ENCODE data around the gene COLQ. TPM values are rescaled to one million over a fixed set of nuclear protein-coding genes. Genes with fewer than 3 reads are reported as not detected.

COLQ gene
- total RNA-seq, 1 experiment from 2014 or later = 0.64 TPM

GRCh38 chr3:15452156-15452555 lies 69.3 kb downstream of the COLQ start:
- intact Hi-C loops (cut with micrococcal nuclease; ENCODE audit: unreplicated experiment) = no loop called here
- no peaks in the 10 kb centered on the region for H3K36me3 ChIP-seq (ENCODE audit: control insufficient read depth, insufficient read depth, low read length)
- H3K27me3 ChIP-seq (ENCODE audit: control insufficient read depth, insufficient read depth, low read length) = no peaks in the 10 kb centered on the region
- no peak for ATAC-seq
- no TSS peak for BruUV-seq (replicated peaks)
- no peak for DNase-seq (ENCODE audit: low read depth, low spot score)
- TF ChIP-seq POLR2AphosphoS5 (IDR thresholded peaks at IDR 0.05; ENCODE audit: low read depth, low read length) = no peak
- TF ChIP-seq TCF7L2 (IDR thresholded peaks at IDR 0.05; ENCODE audit: low read depth, low read length) = no peak
- no peak for TF ChIP-seq REST (IDR thresholded peaks at IDR 0.05; ENCODE audit: insufficient read depth in 1 of 2, low read depth in 2 of 2, low read length in 1 of 2)
- no peak for TF ChIP-seq CTCF (IDR thresholded peaks at IDR 0.05)
- no peak for TF ChIP-seq SIN3A (IDR thresholded peaks at IDR 0.05; ENCODE audit: borderline replicate concordance, insufficient read depth, low read depth, low read length)
- ChIA-PET CTCF (no interaction called here), POLR2A (no interaction called here)
- in situ Hi-C loops (cut with HindIII; ENCODE audit: low pct_unique_long_range_greater_than_20kb, low sequenced_read_pairs) = no loop called here
- H3K9me3 ChIP-seq (ENCODE audit: control insufficient read depth, insufficient read depth, low read depth, low read length) = no peaks in the 10 kb centered on the region
- no peak overlapping the region for H3K4me3 ChIP-seq (ENCODE audit: low read depth in 2 of 2, low read length in 2 of 2)
- no peaks in the 10 kb centered on the region for H3K4me1 ChIP-seq (ENCODE audit: control insufficient read depth, insufficient read depth, low read length)
- H3K27ac ChIP-seq (ENCODE audit: low read length) = no peak overlapping the region

- CTCF ChIA-PET = no interaction called here
- POLR2A ChIA-PET = interaction anchor here (0.6 kb wide), 3 partner anchors 10 to 355 kb away, joined by 3 to 7 read pairs (median 6); no protein-coding TSS in a partner anchor
- H3K36me3 ChIP-seq (ENCODE audit: control insufficient read depth, insufficient read depth, low read length) = no peaks in the 10 kb centered on the region
- ATAC-seq (no peak), DNase-seq (ENCODE audit: low read depth, low spot score) (no peak)
- TF ChIP-seq CTCF (IDR thresholded peaks at IDR 0.05) (no peak), POLR2AphosphoS5 (IDR thresholded peaks at IDR 0.05; ENCODE audit: low read depth, low read length) (no peak), REST (IDR thresholded peaks at IDR 0.05; ENCODE audit: insufficient read depth in 1 of 2, low read depth in 2 of 2, low read length in 1 of 2) (no peak), TCF7L2 (IDR thresholded peaks at IDR 0.05; ENCODE audit: low read depth, low read length) (no peak), SIN3A (IDR thresholded peaks at IDR 0.05; ENCODE audit: borderline replicate concordance, insufficient read depth, low read depth, low read length) (no peak)
- no peak overlapping the region for H3K27ac ChIP-seq (ENCODE audit: low read length)
- no peaks in the 10 kb centered on the region for H3K4me1 ChIP-seq (ENCODE audit: control insufficient read depth, insufficient read depth, low read length)
- no TSS peak for BruUV-seq (replicated peaks)
- no peaks in the 10 kb centered on the region for H3K27me3 ChIP-seq (ENCODE audit: control insufficient read depth, insufficient read depth, low read length)
- intact Hi-C loops (cut with micrococcal nuclease; ENCODE audit: unreplicated experiment) (no loop called here), in situ Hi-C loops (cut with HindIII; ENCODE audit: low pct_unique_long_range_greater_than_20kb, low sequenced_read_pairs) (no loop called here)
- no peak overlapping the region for H3K4me3 ChIP-seq (ENCODE audit: low read depth in 2 of 2, low read length in 2 of 2)
- H3K9me3 ChIP-seq (ENCODE audit: control insufficient read depth, insufficient read depth, low read depth, low read length) = no peaks in the 10 kb centered on the region
Observed at GRCh38 chr3:15451216-15452113, 70.0 kb downstream of the COLQ start.
